ENCODE measurements around the gene PCDH19. TPM values are rescaled to one million over a fixed set of nuclear protein-coding genes. Genes with fewer than 3 reads are reported as not detected.

PCDH19 gene
- polyA plus RNA-seq, 1 donor (not counting 4 experiments of a cell fraction or from before 2014, with no cell fraction given) = not detected

DNA sequence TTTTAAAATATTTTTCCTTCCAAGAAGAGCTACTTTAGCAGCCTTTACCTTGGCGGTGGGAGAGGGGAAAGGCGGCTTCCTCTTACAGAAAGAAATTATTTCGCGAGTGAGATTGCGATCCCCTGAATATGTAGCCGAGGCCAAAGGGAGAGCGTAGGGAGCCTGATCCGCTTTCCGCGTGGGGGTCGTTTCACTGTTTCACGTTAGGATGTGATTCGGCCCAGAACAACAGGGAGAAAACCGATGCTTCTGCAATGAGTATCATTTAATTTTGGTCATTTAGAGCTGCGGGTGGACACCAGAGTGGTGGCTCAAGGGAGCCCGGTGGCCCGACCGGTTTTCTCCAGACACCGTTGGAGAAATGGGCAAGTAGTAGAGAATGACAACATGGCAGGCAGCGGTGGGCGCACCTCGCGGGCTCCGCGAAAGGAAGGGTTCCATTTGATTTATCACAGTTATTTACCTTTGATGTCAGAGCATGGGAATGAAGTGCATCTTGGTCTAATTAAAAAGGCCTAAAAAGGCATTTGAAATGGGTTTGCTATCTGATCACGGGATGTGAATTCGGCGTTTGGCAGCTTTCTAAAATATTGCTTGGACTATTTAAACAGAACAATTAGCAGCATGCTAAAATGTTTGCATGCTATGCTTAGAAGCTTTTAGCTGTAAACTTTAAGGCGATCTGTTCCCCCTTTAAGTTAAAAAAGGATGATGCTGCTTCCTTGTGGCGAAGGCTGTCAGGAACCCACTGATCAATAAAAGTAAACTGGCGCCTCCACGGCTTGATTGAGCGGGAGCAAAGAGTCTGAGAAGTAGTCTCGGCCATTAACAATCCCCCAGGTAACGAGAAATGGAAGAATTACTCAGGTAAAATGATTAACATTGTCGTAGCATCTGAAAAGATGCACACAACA, 2.0 kb upstream of the PCDH19 start:
- Histone ChIP-seq H2AFZ (ENCODE audit: control insufficient read depth, low read length) (no peak overlapping the region), H3K27me3 (ENCODE audit: control insufficient read depth, extremely low read depth, insufficient read depth, low read length) (peaks cover 47% of the 10 kb centered on the region), H3K79me2 (ENCODE audit: control insufficient read depth, insufficient read depth, low read length) (no peaks in the 10 kb centered on the region), H3K27ac (ENCODE audit: control insufficient read depth, insufficient read depth, low read length) (no peak overlapping the region), H3K9me1 (ENCODE audit: control insufficient read depth, extremely low read depth, insufficient read depth, low read length) (no peaks in the 10 kb centered on the region), H3K4me2 (ENCODE audit: control insufficient read depth, extremely low read depth, insufficient read depth, low read depth, low read length) (no peak overlapping the region), H3K9me3 (ENCODE audit: control insufficient read depth, low read depth, low read length) (peaks cover 12% of the 10 kb centered on the region), H3K36me3 (ENCODE audit: control insufficient read depth in 2 of 2, extremely low read depth in 1 of 2, insufficient read depth in 2 of 2, low read length in 2 of 2) (no peaks in the 10 kb centered on the region), H3K4me1 (ENCODE audit: control insufficient read depth, extremely low read depth, insufficient read depth, low read length) (no peaks in the 10 kb centered on the region), H4K20me1 (ENCODE audit: control insufficient read depth, extremely low read depth, insufficient read depth, low read length) (no peaks in the 10 kb centered on the region), H3K9ac (ENCODE audit: control insufficient read depth, extremely low read depth, insufficient read depth, low read length) (no peak overlapping the region), H3K4me3 (ENCODE audit: control insufficient read depth in 2 of 3, extremely low read depth in 1 of 3, insufficient read depth in 2 of 3, low read depth in 1 of 3, low read length in 3 of 3) (no peak overlapping the region)
- FAIRE-seq (no peak), DNase-seq (ENCODE audit: low read depth, low spot score) (no peak)
- dilution Hi-C loops (cut with MboI; ENCODE audit: extremely low pct_ligation_motif_present, low sequenced_read_pairs) = no loop called here
- TF ChIP-seq, protein P1, sequence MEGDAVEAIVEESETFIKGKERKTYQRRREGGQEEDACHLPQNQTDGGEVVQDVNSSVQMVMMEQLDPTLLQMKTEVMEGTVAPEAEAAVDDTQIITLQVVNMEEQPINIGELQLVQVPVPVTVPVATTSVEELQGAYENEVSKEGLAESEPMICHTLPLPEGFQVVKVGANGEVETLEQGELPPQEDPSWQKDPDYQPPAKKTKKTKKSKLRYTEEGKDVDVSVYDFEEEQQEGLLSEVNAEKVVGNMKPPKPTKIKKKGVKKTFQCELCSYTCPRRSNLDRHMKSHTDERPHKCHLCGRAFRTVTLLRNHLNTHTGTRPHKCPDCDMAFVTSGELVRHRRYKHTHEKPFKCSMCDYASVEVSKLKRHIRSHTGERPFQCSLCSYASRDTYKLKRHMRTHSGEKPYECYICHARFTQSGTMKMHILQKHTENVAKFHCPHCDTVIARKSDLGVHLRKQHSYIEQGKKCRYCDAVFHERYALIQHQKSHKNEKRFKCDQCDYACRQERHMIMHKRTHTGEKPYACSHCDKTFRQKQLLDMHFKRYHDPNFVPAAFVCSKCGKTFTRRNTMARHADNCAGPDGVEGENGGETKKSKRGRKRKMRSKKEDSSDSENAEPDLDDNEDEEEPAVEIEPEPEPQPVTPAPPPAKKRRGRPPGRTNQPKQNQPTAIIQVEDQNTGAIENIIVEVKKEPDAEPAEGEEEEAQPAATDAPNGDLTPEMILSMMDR (optimal IDR thresholded peaks at IDR 0.05 in 1 of 3, IDR thresholded peaks at IDR 0.05 in 1 of 3, conservative IDR thresholded peaks at IDR 0.05 in 1 of 3; ENCODE audit: extremely low read depth in 1 of 3, insufficient read depth in 2 of 3, low read length in 3 of 3) = no peak
- TF ChIP-seq EZH2 (IDR thresholded peaks at IDR 0.05; ENCODE audit: low read length) = no peak

- dilution Hi-C loops (cut with MboI; ENCODE audit: extremely low pct_ligation_motif_present, low sequenced_read_pairs) = no loop called here
- H3K4me3 ChIP-seq (ENCODE audit: control insufficient read depth in 2 of 3, extremely low read depth in 1 of 3, insufficient read depth in 2 of 3, low read depth in 1 of 3, low read length in 3 of 3) = peak overlapping the region in 1 of 3 experiments; percentile 9
- DNase-seq (ENCODE audit: low read depth, low spot score) (no peak), FAIRE-seq (no peak)
- TF ChIP-seq, protein P1 (optimal IDR thresholded peaks at IDR 0.05 in 1 of 3, IDR thresholded peaks at IDR 0.05 in 1 of 3, conservative IDR thresholded peaks at IDR 0.05 in 1 of 3; ENCODE audit: extremely low read depth in 1 of 3, insufficient read depth in 2 of 3, low read length in 3 of 3) = no peak
- TF ChIP-seq EZH2 (IDR thresholded peaks at IDR 0.05; ENCODE audit: low read length) = no peak
- H3K79me2 ChIP-seq (ENCODE audit: control insufficient read depth, insufficient read depth, low read length) = no peaks in the 10 kb centered on the region
- H3K27ac ChIP-seq (ENCODE audit: control insufficient read depth, insufficient read depth, low read length) = no peak overlapping the region
- no peak overlapping the region for H3K9ac ChIP-seq (ENCODE audit: control insufficient read depth, extremely low read depth, insufficient read depth, low read length)
- no peaks in the 10 kb centered on the region for H3K9me1 ChIP-seq (ENCODE audit: control insufficient read depth, extremely low read depth, insufficient read depth, low read length)
- no peaks in the 10 kb centered on the region for H4K20me1 ChIP-seq (ENCODE audit: control insufficient read depth, extremely low read depth, insufficient read depth, low read length)
- peaks cover 56% of the 10 kb centered on the region for H3K27me3 ChIP-seq (ENCODE audit: control insufficient read depth, extremely low read depth, insufficient read depth, low read length)
- no peaks in the 10 kb centered on the region for H3K4me1 ChIP-seq (ENCODE audit: control insufficient read depth, extremely low read depth, insufficient read depth, low read length)
- no peaks in the 10 kb centered on the region for H3K36me3 ChIP-seq (ENCODE audit: control insufficient read depth in 2 of 2, extremely low read depth in 1 of 2, insufficient read depth in 2 of 2, low read length in 2 of 2)
- no peak overlapping the region for H3K4me2 ChIP-seq (ENCODE audit: control insufficient read depth, extremely low read depth, insufficient read depth, low read depth, low read length)
- peaks cover 16% of the 10 kb centered on the region for H3K9me3 ChIP-seq (ENCODE audit: control insufficient read depth, low read depth, low read length)
- no peak overlapping the region for H2AFZ ChIP-seq (ENCODE audit: control insufficient read depth, low read length)
Observed at GRCh38 chrX:100410901-100411801, 1.1 kb upstream of the PCDH19 start.
